Measurements from ENCODE around the gene RAD54L.

Gene RAD54L

DNA sequence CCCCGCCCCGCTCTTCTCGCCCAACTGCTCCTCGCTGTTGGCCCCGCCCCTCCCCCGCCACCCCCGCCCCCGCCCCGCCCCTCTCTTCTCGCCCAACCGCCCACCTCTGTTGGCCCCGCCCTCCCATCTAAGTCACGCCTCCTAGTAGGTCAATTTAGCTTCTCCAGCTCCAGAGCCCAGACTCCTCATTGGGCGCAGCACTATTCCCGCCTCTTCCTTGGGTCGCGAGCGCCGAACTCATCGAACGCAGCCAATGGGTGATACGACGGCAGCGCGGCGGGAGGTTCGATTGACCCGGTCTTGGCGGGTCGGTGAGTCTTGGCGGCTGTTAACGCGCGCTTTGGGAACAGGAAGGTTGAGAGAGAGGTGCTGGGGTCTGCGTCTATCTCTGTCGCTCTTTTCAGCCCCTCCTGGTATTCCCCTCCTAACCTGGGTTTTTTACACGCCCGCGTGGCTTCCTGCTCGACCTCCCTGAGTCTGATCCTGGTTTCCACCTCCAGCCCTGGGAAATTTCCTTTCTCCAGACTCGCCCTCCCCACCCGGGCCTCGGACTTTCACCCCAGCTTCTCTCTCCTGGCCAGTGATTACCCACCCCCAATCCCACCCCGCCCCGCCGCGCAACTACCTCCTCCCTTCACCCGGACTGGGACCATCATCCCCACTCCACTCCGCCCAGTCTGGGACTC lies at the start of gene RAD54L:
Gene RAD54L (plus strand): TSS at position 328 of the 686 bp plus-strand sequence. CDS start 643 bp downstream, outside the sequence.
- peaks cover 15% of the 10 kb centered on the region for H3K4me1 Mint-ChIP-seq
- peak within 1 kb of the TSS; percentile 96 for H3K4me3 Mint-ChIP-seq
- H3K27me3 Mint-ChIP-seq, result no peaks in the 10 kb centered on the region
- DNase-seq (ENCODE audit: low spot score in 2 of 2) (peak; percentile 85 to 93), ATAC-seq (ENCODE audit: low read depth) (peak; percentile 90)
- no peaks in the 10 kb centered on the region for H3K36me3 Mint-ChIP-seq
- H3K9me3 Mint-ChIP-seq, result no peaks in the 10 kb centered on the region
- peak within 1 kb of the TSS; percentile 82 for H3K27ac Mint-ChIP-seq

DNA sequence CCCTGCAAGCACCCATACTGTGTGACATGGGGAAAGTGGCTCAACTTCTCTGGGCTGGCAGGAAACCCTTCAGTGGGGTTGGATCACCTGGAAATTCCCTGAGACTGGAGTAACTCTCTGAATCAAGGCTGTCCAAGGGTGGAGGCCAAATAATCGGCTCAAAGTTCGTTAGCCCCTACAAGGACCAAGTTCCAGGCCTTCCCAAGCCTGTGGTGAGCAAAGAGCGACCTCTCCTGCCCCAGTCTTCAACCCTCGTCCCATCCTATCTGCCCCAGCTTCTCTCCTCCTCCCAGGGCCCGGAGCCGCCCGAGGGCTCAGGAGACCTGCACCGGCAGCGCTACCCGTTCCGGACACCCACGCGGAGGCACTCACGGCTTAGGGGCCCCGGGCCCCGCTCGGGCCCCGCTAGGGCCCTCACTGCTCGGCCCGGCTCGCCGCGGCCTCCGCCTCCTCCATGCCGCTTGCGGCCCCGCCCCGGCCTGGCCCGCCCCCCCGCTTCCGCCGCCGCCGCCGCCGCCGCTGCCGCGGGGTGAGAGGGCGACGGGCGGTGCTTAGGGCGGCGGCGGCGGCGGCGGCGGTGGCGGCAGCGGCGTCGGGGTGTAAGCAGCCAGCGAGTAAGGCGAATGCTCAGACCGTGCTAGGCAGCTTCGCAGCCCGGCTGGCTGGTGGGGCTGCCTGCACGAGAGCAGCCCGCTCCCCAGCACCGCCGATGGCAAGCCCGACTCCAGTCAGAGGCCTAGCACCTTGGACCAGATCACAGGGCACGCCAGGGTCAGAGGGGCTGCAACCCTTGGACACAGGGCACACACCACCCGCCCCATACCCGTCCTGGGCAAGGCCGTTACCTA lies 49.4 kb upstream of the RAD54L start, which contains the start of gene POMGNT1:
Gene POMGNT1 (minus strand): TSS at position 471 of the 848 bp plus-strand sequence. CDS start 613 bp downstream, outside the sequence.
- DNase-seq (ENCODE audit: low spot score in 2 of 2), result peak; percentile 74 to 76
- H3K36me3 Mint-ChIP-seq, result peaks cover 5% of the 10 kb centered on the region
- H3K27ac Mint-ChIP-seq, result peak within 1 kb of the TSS; percentile 28

DNA sequence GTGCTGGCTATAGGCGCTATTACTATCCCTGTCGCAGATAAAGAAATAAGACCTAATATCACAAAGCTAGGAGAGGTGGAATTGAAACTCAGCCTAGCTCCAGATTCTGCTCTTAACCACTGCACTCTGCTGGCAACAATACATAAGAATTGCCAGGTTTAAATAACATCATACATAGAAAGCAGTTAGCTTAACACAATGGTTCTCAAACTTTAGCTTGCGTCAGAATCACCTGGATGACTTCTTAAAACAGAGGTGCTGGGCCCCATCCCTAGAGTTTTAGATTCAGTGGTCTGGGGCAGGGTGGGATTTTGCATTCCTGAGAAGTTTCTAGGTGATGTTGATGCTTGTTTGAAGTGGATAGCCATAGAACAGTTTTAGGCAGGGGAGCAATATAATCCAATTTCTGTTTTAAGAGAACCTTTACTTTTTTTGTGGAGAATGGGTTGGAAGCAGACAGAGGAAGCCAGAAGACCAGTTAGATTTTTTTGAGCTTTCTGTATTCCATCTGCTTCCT lies 48.3 kb upstream of the RAD54L start:
- H3K27ac Mint-ChIP-seq, result peak overlapping the region; percentile 28
- H3K9me3 Mint-ChIP-seq, result no peaks in the 10 kb centered on the region
- H3K27me3 Mint-ChIP-seq, result peaks cover 3% of the 10 kb centered on the region
- H3K4me1 Mint-ChIP-seq, result peaks cover 15% of the 10 kb centered on the region
- ATAC-seq (ENCODE audit: low read depth), result no peak
- peak overlapping the region; percentile 84 for H3K4me3 Mint-ChIP-seq
- no peak for DNase-seq (ENCODE audit: low spot score in 2 of 2)
- peaks cover 5% of the 10 kb centered on the region for H3K36me3 Mint-ChIP-seq

More for the DNA sequence above, 49.4 kb upstream of the RAD54L start, which contains the start of gene POMGNT1:
- Mint-ChIP-seq H3K27me3 (peaks cover 3% of the 10 kb centered on the region), H3K4me3 (peak within 1 kb of the TSS; percentile 84), H3K4me1 (peaks cover 8% of the 10 kb centered on the region), H3K9me3 (no peaks in the 10 kb centered on the region)
- peak; percentile 92 for ATAC-seq (ENCODE audit: low read depth)

DNA sequence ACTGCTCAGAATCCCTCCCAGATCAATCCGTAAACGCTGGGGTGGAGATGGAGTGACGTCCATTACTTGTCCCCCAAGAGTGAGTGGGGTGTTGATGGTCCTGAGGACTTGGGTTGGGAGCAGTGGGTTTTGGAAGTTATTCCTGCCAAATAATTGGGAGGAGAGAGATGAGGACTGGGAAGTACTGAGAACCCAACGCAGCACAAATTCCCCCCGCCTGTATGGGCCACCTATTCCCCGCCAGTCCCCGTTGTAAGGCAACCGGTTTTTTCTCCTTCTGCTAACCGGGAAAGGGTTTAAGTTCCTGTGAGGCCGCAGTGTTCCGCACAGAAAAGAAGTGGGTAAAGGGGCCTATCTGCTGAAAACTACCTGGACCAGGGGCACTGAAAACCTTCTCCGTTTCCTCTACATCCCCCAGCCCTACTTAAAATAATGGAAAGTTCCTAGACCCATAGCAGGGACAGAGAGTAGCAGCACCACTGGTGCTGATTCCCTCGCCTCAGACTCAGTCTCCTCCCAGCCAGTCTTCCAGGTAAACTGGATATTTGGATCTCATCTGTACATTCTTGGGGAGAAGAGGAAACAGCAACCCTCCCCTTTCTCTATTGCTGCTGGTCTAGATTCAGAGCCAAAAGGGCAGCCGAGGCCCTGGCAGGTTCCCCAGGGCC lies 43.7 kb upstream of the RAD54L start:
- peaks cover 8% of the 10 kb centered on the region for H3K4me1 Mint-ChIP-seq
- no peak for DNase-seq (ENCODE audit: low spot score in 2 of 2)
- H3K9me3 Mint-ChIP-seq, result no peaks in the 10 kb centered on the region
- no peak for ATAC-seq (ENCODE audit: low read depth)
- no peak overlapping the region for H3K27ac Mint-ChIP-seq
- peak overlapping the region; percentile 67 for H3K4me3 Mint-ChIP-seq
- peaks cover 3% of the 10 kb centered on the region for H3K27me3 Mint-ChIP-seq
- H3K36me3 Mint-ChIP-seq, result no peaks in the 10 kb centered on the region

DNA sequence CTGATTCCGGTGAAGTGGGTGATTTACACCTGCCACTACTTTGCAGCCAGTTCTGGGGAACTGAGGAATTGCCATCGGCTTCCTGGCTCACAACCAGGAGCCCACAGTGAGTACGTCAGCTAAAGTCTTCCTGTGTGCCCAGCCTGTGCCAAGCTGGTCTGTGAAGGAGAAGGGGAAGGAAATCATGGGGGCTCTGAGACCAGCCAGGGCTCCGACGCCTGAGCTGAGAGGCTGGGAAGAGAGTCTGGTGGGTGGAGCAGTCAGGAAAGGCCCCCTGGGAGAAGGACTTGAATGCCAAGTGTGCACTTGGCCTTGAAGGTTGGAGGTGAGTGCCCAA lies 43.2 kb upstream of the RAD54L start:
- ATAC-seq (ENCODE audit: low read depth) (no peak), DNase-seq (ENCODE audit: low spot score in 2 of 2) (no peak)
- H3K9me3 Mint-ChIP-seq, result no peaks in the 10 kb centered on the region
- peaks cover 3% of the 10 kb centered on the region for H3K27me3 Mint-ChIP-seq
- no peaks in the 10 kb centered on the region for H3K36me3 Mint-ChIP-seq
- no peak overlapping the region for H3K4me3 Mint-ChIP-seq
- H3K4me1 Mint-ChIP-seq, result peaks cover 8% of the 10 kb centered on the region
- H3K27ac Mint-ChIP-seq, result no peak overlapping the region

DNA sequence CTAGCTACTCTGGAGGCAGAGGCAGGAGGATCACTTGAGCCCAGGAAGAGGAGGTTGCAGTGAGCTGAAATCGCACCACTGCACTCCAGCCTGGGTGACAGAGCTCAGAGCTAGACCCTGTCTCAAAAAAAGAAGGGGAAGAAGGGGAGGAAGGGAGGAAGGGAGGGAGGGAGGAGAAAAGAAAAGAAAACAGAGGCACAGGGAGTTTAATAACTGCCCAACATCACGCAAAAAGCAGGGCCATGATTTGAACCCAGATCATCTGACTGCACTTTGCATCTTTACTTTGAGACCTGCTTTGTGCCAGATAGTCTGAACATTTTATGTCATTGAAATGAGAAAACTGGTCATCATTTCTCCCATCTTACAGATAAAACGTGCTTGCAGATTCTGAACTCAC lies 42.4 kb upstream of the RAD54L start:
- H3K36me3 Mint-ChIP-seq, result no peaks in the 10 kb centered on the region
- H3K27ac Mint-ChIP-seq, result no peak overlapping the region
- H3K27me3 Mint-ChIP-seq, result peaks cover 3% of the 10 kb centered on the region
- DNase-seq (ENCODE audit: low spot score in 2 of 2) (no peak), ATAC-seq (ENCODE audit: low read depth) (no peak)
- H3K4me1 Mint-ChIP-seq, result peaks cover 8% of the 10 kb centered on the region
- no peaks in the 10 kb centered on the region for H3K9me3 Mint-ChIP-seq
- H3K4me3 Mint-ChIP-seq, result no peak overlapping the region

DNA sequence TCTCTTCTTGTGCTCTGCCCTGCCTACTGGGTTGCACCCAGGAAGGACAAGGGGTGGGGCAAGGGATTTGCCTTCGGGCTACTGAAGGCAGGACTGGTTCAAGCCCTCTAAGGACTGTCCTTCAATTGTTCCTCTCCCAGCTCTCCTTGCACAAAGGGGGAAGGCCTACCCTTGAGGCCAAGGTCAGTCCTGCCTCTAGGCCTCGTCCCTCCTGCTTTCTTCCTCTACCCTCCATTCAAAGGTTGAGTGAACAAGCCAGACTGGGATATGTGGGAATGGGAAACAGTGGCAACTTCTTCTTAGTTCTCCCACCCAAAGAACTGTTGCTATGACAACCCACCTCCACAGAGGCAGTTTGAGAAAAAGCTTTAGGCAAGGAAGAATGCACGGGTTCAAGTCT lies 41.8 kb upstream of the RAD54L start:
- Mint-ChIP-seq H3K36me3 (no peaks in the 10 kb centered on the region), H3K9me3 (no peaks in the 10 kb centered on the region), H3K4me3 (no peak overlapping the region), H3K27ac (no peak overlapping the region), H3K4me1 (peaks cover 8% of the 10 kb centered on the region), H3K27me3 (peaks cover 3% of the 10 kb centered on the region)
- no peak for DNase-seq (ENCODE audit: low spot score in 2 of 2)
- ATAC-seq (ENCODE audit: low read depth), result no peak

DNA sequence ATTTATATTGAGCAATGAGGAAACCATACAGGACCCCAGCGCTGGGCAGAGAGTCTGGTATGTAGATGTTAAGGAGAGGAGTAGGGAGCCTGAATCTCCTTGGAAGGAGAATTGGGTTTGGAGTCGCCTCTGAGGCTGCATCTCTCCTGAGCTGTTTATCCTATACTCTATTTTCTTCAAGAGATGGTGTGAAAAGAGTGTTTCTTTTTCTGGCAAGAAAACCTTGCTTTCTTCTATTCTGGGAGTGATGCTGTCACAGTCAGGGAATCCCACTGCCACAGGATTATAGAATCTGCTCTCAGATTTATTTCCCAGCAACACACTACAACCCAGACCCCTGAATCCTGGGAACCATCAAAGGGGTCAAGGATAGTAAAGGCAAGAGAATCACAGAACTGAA lies 41.2 kb upstream of the RAD54L start:
- no peaks in the 10 kb centered on the region for H3K9me3 Mint-ChIP-seq

DNA sequence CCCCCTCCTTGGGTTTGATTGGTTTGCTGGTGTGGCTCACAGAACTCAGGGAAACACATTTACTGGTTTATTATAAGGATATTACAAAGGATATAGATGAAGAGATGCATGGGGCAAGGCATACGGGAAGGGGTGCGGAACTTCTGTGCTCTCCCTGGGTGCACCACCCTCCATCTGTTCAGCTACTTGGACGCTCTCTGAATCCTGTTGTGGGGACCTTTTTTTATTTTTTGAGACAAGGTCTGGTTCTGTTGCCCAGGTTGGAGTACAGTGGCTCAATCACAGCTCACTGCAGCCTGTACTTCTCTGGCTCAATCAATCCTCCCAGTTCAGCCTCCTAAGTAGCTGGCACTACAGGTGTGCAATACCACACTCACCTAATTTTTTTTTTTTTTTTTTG lies 37.0 kb upstream of the RAD54L start:
- no peaks in the 10 kb centered on the region for H3K27me3 Mint-ChIP-seq
- DNase-seq (ENCODE audit: low spot score in 2 of 2) (no peak), ATAC-seq (ENCODE audit: low read depth) (no peak)
- H3K36me3 Mint-ChIP-seq, result no peaks in the 10 kb centered on the region
- no peaks in the 10 kb centered on the region for H3K9me3 Mint-ChIP-seq
- H3K4me1 Mint-ChIP-seq, result no peaks in the 10 kb centered on the region
- H3K4me3 Mint-ChIP-seq, result no peak overlapping the region
- H3K27ac Mint-ChIP-seq, result no peak overlapping the region

More for the DNA sequence above, 41.2 kb upstream of the RAD54L start:
- H3K4me3 Mint-ChIP-seq, result no peak overlapping the region
- ATAC-seq (ENCODE audit: low read depth) (no peak), DNase-seq (ENCODE audit: low spot score in 2 of 2) (no peak)
- no peaks in the 10 kb centered on the region for H3K36me3 Mint-ChIP-seq
- H3K27ac Mint-ChIP-seq, result no peak overlapping the region
- H3K27me3 Mint-ChIP-seq, result peaks cover 3% of the 10 kb centered on the region
- peaks cover 8% of the 10 kb centered on the region for H3K4me1 Mint-ChIP-seq

DNA sequence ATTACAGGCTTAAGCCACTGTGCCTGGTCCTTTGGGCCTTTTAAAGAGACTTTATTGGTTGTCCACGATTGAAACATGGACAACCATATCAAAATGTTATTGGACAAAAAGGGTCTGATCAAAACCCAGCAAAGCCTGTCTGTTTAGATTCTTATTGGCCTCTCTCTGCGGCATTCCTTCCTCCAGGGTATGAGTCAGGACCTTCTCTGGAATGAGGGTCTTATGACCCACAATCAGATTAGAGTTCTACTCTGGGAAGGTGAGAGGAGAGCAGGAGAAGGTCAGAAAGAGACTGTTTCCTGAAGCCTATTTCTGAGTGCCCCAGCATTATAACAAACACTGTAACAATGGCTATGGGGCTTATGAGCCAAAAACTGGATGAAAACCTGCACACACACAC lies 36.5 kb upstream of the RAD54L start:
- H3K4me1 Mint-ChIP-seq, result no peaks in the 10 kb centered on the region
- ATAC-seq (ENCODE audit: low read depth), result no peak

DNA sequence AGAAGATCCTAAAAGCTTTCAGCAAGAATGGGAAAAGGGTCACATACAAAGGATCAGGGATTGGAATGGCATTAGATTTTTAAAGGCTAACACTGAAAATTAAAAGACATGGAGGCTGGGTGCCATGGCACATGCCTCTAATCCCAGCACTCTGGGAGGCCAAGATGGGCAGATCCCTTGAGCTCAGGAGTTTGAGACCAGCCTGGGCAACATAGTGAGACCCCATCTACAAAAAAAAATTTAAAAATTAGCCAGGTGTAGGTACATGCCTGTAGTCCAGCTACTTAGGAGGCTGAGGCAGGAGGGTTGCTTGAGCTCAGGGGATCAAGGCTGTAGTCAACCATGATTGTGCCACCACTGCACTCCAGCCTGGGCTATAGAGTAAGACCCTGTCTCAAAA lies 32.1 kb upstream of the RAD54L start:
- Mint-ChIP-seq H3K27me3 (peaks cover 3% of the 10 kb centered on the region), H3K4me1 (no peaks in the 10 kb centered on the region), H3K27ac (no peak overlapping the region), H3K36me3 (no peaks in the 10 kb centered on the region), H3K9me3 (no peaks in the 10 kb centered on the region), H3K4me3 (no peak overlapping the region)
- DNase-seq (ENCODE audit: low spot score in 2 of 2), result no peak
- ATAC-seq (ENCODE audit: low read depth), result no peak

More for the DNA sequence above, 36.5 kb upstream of the RAD54L start:
- Mint-ChIP-seq H3K36me3 (no peaks in the 10 kb centered on the region), H3K4me3 (no peak overlapping the region), H3K27ac (no peak overlapping the region), H3K27me3 (no peaks in the 10 kb centered on the region), H3K9me3 (no peaks in the 10 kb centered on the region)
- no peak for DNase-seq (ENCODE audit: low spot score in 2 of 2)

DNA sequence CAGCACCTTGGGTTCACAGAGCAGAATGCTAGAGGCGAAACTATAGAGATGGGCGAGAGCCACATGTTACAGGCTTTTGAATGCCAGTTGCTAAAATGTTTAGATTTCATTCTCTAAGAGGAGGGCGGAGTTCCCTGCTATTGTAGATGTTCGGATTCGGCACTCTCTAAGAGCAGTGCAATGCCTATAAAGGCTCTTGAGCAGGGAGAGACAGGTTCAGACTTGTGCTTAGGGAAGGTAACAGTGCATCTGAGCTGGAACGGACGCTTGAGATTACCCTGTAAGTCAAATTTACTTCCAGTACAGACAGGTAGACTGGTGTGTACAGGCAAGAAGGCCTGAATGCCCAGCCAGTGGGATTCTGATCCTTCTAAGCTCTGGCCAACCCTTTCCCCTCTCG lies 29.1 kb upstream of the RAD54L start:
- H3K9me3 Mint-ChIP-seq, result no peaks in the 10 kb centered on the region
- H3K27me3 Mint-ChIP-seq, result peaks cover 10% of the 10 kb centered on the region
- no peak for ATAC-seq (ENCODE audit: low read depth)
- H3K27ac Mint-ChIP-seq, result no peak overlapping the region
- H3K36me3 Mint-ChIP-seq, result no peaks in the 10 kb centered on the region
- H3K4me1 Mint-ChIP-seq, result peaks cover 2% of the 10 kb centered on the region
- no peak for DNase-seq (ENCODE audit: low spot score in 2 of 2)
- H3K4me3 Mint-ChIP-seq, result no peak overlapping the region

DNA sequence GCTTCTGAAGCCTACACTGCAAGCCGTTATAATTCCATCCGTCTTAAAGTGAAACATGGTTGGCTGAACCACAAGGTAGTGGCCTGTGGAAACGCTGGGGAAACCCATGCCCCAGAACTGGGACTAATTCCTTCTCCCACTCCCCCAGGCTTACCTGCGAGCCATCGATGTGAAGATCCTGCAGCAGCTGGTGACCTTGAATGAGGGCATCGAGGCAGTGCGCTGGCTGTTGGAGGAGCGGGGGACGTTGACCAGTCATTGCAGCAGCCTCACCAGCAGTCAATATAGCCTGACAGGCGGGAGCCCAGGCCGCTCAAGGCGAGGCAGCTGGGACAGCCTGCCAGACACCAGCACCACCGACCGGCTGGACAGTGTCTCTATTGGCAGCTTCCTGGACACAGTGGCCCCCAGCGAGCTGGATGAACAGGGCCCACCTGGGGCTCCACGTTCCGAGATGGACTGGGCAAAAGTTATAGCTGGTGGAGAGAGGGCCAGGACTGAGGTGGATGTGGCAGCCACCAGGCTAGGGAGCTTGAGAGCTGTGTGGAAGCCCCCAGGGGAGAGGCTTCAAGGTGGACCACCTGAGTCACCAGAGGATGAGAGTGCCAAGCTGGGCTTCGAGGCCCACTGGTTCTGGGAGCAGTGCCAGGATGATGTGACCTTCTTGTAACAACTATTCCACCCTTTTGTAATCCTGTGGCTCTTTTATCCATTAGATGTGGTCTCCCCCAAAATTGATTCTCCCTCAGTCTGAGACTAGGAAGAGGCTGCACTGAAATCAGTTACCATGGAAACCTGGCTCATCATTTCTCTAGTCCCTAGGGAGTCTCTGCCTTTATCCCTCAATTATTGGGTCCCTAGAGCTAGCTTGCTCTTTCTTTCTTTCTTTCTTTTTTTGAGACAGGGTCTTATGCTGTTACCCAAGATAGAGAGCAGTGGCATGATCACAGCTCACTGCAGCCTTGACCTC lies 27.7 kb upstream of the RAD54L start:
- H3K27ac Mint-ChIP-seq, result no peak overlapping the region
- no peak overlapping the region for H3K4me3 Mint-ChIP-seq
- H3K9me3 Mint-ChIP-seq, result no peaks in the 10 kb centered on the region
- DNase-seq (ENCODE audit: low spot score in 2 of 2) (no peak), ATAC-seq (ENCODE audit: low read depth) (no peak)
- H3K4me1 Mint-ChIP-seq, result peaks cover 4% of the 10 kb centered on the region
- H3K36me3 Mint-ChIP-seq, result no peaks in the 10 kb centered on the region
- H3K27me3 Mint-ChIP-seq, result peaks cover 11% of the 10 kb centered on the region

All from memory B cell (primary cell).